HG02884 (cell line): ENCODE data around the gene TTC9C.
"Not testable (repeated sequence)": the region's sequence is repeated elsewhere in the genome, so short reads cannot be mapped to it uniquely, and the experiment has no call there.

Experiments used
- ATAC-seq: cut with Tn5 transposase; IDR thresholded peaks from one replicate; pipeline ENCODE4 v1.9.1; 2021; ENCODE audit warnings: mild to moderate bottlenecking, moderate library complexity; ENCODE audit not compliant: unreplicated experiment

TTC9C gene

GRCh38 chr11:62728171-62728988, at the start of gene TTC9C:
Gene TTC9C, plus strand, starts transcription at chr11:62728486. Its CDS starts 363 bp downstream, at chr11:62728849.
- peak; percentile 13 for ATAC-seq

DNA sequence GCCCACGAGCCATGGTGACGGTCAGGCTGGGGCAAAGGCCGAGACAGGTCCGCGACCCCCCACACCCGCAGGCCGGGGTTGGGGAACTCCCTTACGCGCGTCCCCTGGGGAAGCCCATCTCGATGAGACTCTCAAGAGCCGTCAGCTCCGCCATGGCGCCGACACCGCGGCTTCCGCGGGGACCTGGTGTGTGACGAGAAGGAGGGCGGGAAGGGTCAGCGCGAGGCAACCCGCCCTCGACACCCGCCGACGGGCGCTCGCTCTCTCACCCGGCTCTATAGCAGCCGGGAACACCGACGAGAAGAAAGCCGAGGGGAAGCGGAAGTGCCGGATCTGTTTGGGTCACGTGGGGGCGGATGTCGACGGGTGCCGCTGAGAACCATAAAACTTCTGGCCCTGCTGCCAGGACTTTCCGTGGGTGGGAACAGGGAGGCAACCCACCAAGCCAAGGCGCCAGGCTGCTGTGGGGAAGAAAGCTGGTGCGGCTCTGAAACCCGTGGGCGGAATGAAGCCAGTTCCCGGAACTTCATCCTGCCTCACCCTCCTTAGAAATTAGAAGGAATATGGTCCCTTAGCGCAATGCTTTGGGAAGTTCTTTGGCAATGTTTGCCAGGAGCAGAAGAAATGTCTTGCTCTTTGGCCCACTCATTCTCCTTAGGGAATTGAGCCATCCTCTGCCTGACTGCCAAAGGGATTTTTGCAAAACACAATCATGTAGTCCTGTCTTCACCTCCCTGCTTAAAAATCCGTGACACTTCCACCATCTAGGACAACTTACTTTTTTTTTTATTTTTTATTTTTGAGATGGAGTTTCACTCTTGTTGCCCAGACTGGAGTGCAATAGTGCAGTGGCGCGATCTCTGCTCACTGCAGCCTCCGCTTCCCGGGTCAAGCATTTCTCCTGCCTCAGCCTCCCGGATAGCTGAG, 49.3 kb upstream of the TTC9C start, which contains the start of gene UBXN1:
UBXN1 (minus strand) TSS at position 304 of the 927 bp plus-strand sequence; CDS start at position 154, 150 bp downstream.
- ATAC-seq = peak; percentile 69

DNA sequence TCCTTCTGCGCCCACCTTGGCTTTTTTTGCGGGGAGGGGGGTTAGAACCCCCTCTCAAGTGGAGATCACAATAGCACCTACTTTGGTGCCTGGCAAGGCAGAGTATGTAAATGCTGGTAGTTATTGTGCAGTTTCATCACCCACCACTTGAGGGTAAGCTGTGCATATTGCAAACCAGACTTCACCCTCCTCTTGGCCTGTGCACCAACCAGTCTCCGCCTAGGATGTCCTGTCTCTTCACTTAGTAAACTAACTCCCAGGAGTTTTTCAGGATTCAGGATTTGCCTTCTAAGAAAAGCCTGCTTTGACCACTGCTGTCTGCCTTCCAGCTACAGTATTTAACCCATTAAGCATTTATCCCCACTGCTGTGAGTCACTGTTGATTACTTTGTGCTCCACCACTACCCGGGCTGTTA, 47.5 kb upstream of the TTC9C start:
- ATAC-seq = no peak

- ATAC-seq = no peak
These were observed 45.8 kb upstream of the TTC9C start for GRCh38 chr11:62682518-62682917.

DNA sequence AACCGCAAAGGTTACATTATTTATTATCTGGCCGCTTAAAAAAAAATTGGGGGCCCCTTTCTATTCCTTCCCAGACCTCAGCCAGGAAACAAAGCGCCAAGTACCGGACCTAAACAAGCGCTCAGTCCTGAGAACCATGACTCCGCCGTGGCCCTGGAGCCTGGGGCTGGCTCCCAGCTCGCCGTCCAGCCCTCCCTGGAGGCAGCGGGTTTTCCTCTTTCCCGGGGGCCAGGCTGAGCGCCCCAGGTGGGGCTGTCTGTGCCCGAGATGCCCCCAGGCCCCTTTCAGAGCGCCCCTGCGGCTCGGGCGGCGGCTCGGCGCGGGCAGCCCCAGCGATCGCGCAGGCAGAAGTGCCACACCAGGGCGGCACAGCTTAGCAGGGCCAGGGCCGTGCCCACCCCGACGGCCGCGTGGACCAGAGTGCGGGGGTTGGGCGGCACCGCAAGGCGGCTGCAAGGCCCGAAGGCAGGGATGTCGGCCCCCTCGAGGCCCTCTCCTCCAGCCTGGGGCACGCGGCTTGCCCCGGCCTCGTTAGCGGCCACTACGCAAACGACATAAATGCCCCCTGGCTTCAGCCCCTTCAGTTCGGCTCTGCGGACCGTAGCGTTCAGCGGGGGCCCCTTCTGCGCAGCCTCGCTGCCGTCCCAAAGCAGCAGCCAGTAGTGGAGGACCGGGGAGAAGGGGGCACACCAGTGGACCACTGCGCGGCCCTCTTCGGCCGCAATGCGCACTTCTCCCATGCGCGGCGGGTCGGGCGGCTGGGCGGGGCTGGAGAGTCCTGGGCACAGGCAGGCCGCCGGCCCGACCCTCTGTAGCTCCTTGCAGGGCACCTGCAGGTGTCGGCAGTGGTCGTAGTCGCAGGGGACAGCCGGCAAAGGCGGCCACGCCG, 40.5 kb upstream of the TTC9C start:
- ATAC-seq = no peak

DNA sequence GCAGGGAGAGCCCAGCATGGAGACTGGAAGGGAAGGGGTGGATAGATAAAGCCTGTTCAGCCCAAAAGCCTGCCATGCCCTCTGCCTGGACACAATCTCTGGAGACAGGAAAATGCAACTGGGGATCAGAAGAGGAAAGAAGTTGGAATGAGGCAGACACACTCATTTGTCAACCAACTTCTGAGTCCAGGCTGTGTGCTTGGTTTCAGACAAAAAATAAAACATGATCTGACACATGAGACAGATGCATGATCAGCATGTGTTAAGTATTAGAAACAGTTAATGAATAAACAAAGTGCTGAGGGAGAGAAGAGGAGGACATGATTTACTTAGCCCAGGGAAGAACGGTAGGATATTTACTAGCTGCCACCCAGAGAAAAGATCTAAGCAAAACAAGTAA, 39.8 kb upstream of the TTC9C start:
- ATAC-seq = no peak

- ATAC-seq = no peak
These were observed 38.7 kb upstream of the TTC9C start, which contains the start of gene LRRN4CL for GRCh38 chr11:62689421-62690183. Gene LRRN4CL, minus strand, starts transcription at chr11:62689530. Its CDS starts 1,022 bp downstream, at chr11:62688508.

DNA sequence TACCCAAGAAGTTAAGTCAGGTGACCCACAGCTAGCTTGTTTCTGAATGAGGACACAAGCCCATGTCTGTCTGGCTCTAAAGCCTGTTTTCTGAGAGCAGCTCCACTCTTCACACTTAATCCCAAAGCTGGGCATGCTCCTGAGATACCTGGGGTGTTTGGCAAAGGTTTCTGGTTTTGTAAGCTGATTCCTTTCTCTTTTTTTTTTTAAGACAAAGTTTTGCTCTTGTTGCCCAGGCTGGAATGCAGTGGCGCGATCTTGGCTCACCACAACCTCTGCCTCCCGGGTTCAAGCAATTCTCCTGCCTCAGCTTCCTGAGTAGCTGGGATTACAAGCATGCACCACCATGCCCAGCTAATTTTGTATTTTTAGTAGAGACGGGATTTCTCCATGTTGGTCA, 34.7 kb upstream of the TTC9C start:
- not testable (repeated sequence) for ATAC-seq

DNA sequence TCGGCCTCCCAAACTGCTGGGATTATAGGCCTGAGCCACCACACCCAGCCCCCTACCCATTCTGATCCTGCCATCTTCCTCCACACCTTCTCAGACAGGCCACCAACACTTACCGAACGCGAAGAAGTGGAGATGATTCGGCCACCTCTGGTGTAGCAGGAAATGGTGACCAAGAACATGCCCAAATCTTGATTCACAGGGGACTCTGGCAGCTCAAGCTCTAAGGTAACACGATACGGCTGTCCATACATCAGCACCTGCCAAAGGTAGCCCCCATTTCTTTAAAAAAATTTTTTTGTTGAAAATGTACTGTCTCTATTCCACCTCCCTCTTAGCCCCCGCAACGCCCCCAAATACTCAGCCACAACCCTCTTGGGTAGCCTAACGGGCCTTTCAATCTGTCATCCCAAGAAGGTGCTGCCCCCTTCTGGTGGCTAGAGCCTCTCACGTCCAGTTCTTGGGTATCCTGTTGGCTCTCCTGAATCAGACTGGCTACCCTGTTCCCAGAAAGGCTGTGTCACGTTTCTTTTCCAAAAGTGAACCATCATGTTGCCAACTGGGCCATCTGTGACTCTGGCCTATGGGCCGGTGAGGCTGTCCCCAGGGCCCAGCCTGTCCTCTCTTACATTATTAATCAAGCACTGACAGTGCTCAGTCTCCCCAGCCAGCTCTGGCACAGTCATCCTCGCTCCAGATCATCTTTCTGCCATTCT, 33.7 kb upstream of the TTC9C start:
- no peak for ATAC-seq

DNA sequence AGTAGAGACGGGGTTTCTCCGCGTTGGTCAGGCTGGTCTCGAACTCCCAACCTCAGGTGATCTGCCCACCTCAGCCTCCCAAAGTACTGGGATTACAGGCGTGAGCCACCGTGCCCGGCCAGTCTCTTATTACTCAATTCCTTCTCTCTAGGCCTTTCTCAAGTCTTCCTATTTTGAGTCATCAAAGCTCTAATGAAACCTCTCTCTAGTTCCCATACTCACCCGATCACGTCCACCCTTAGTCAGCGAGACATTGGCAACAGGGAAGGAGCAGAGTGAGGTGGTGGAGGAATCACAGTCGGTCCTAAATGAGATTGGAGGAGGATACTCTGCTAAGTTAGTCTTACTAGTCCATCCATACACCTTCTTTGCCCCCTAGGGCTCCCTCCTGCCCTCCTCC, 26.0 kb upstream of the TTC9C start:
- ATAC-seq = no peak

- ATAC-seq = not testable (repeated sequence)
These were observed 24.4 kb upstream of the TTC9C start for GRCh38 chr11:62703921-62704320.

GRCh38 chr11:62705413-62705812, 22.9 kb upstream of the TTC9C start:
- no peak for ATAC-seq

- ATAC-seq = peak; percentile 39
These were observed 22.1 kb upstream of the TTC9C start for GRCh38 chr11:62705880-62706849.

DNA sequence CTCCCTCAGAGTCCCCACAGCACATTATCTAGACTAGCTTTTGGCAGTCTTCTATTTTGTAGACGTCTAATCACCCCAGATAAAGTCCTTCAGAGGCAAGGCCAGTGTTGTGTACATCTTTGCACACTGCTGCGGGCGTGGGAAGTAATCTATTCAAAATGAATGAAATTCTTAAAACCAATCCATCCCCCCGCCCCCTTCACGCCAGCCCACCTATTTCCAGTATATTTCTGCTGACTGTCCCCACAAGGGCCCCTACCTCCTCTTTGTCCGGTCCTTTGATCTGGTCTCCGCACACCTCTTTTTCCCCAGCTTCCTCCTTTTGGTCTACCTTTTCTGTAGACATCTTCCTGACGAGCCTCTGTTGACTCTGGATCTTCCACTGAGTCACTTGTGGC, 21.4 kb upstream of the TTC9C start:
- ATAC-seq = no peak

GRCh38 chr11:62707277-62707861, 20.9 kb upstream of the TTC9C start, which contains the start of the genes BSCL2 and GNG3:
Gene BSCL2, minus strand, starts transcription at chr11:62707424. Its CDS starts 229 bp downstream, at chr11:62707195.
Gene GNG3, plus strand, starts transcription at chr11:62707676. Its CDS starts 620 bp downstream, at chr11:62708296.
- no peak for ATAC-seq

DNA sequence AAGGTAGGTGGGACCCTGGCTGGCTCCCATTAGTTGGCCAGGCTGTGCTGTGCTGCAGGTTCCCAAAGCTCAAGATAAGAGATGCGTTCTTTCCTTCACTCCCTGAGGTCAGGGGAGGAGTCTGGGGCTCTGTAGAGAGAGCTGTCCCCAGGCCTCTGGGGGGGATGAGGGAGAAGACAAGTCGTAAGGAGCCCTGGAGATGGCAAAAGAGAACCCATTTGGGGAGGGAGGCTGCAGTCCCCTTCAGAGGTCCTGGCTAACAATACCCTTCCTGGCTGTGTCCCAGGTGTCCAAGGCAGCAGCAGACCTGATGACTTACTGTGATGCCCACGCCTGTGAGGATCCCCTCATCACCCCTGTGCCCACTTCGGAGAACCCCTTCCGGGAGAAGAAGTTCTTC, 19.9 kb upstream of the TTC9C start:
- no peak for ATAC-seq

GRCh38 chr11:62708793-62709192, 19.5 kb upstream of the TTC9C start:
- no peak for ATAC-seq
